NCI-H526 treated with DMSO at 0.1 percent for 48 hours (cell line): ENCODE data around the gene NLRX1.
A peak's percentile ranks its signal among the peaks of the same experiment; 100 is the strongest.
"Not testable (repeated sequence)": the region's sequence is repeated elsewhere in the genome, so short reads cannot be mapped to it uniquely, and the experiment has no call there.

Experiments
- DNase-seq: peaks from one replicate; lab custom pipeline; 2025; lab: John Stamatoyannopoulos, UW

Gene NLRX1

GRCh38 chr11:119187123-119187892 lies 18.8 kb downstream of the NLRX1 start:
- no peak for DNase-seq

GRCh38 chr11:119188067-119188466 lies 19.5 kb downstream of the NLRX1 start:
- DNase-seq = no peak

- DNase-seq = no peak
These were observed 20.4 kb downstream of the NLRX1 start for GRCh38 chr11:119188887-119189286.

GRCh38 chr11:119189393-119189792 lies 20.9 kb downstream of the NLRX1 start:
- DNase-seq = no peak

GRCh38 chr11:119190531-119190930 lies 22.0 kb downstream of the NLRX1 start:
- DNase-seq = no peak

GRCh38 chr11:119191265-119191664 lies 22.7 kb downstream of the NLRX1 start:
- not testable (repeated sequence) for DNase-seq

GRCh38 chr11:119192111-119192510 lies 23.6 kb downstream of the NLRX1 start:
- DNase-seq = no peak

- no peak for DNase-seq
These were observed 24.5 kb downstream of the NLRX1 start for GRCh38 chr11:119193001-119193400.

GRCh38 chr11:119193626-119194025 lies 25.1 kb downstream of the NLRX1 start:
- no peak for DNase-seq

- DNase-seq = no peak
These were observed 26.4 kb downstream of the NLRX1 start for GRCh38 chr11:119194811-119195440.

GRCh38 chr11:119195680-119196079 lies 27.2 kb downstream of the NLRX1 start:
- no peak for DNase-seq

- peak; percentile 97 for DNase-seq
These were observed 28.4 kb downstream of the NLRX1 start for GRCh38 chr11:119196833-119197483.

- DNase-seq = no peak
These were observed 30.4 kb downstream of the NLRX1 start for GRCh38 chr11:119198925-119199324.

GRCh38 chr11:119201236-119201635 lies 32.7 kb downstream of the NLRX1 start:
- not testable (repeated sequence) for DNase-seq

- no peak for DNase-seq
These were observed 34.0 kb downstream of the NLRX1 start for GRCh38 chr11:119202554-119202953.

GRCh38 chr11:119204066-119204465 lies 35.5 kb downstream of the NLRX1 start:
- DNase-seq = no peak

GRCh38 chr11:119205080-119205479 lies 36.6 kb downstream of the NLRX1 start:
- DNase-seq = no peak

- DNase-seq = peak; percentile 97
These were observed 37.3 kb downstream of the NLRX1 start, which contains the start of gene CBL for GRCh38 chr11:119205574-119206510. CBL (plus strand) TSS chr11:119206339; CDS start chr11:119206418, 79 bp downstream.

- no peak for DNase-seq
These were observed 38.2 kb downstream of the NLRX1 start for GRCh38 chr11:119206511-119207414.

GRCh38 chr11:119207415-119207960 lies 39.0 kb downstream of the NLRX1 start:
- no peak for DNase-seq
